ENCODE data around the gene TSPAN18. TPM values are rescaled to one million over a fixed set of nuclear protein-coding genes. Genes with fewer than 3 reads are reported as not detected.
A peak's percentile ranks its signal among the peaks of the same experiment; 100 is the strongest.

The TSPAN18 gene
- total and polyA plus RNA-seq, 2 experiments from 2014 or later = 0.20 to 0.54 TPM

DNA sequence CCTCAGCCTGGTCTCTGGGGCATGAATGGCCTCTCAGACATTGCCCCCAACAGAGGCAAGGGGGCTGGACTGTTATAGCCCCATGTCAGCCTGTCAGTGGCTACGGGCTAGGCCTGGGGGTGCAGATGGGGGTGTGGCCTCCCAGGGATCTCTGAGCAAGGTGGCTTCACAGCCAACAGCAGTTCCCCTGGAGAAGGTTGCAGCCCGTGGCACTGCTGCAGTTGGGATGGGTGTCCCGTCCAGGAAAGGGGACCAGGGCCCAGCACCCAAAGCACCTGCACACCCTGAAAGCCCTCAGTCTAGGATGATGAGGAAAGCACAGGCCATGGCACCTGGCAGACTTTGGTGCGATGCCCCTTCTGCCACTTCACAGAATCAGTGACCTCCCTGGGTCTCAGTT, 122.7 kb downstream of the TSPAN18 start:
- peaks cover 1% of the 10 kb centered on the region; the same call in 1 of the 2 replicates for H3K4me1 ChIP-seq (ENCODE audit: insufficient read depth)
- H3K27me3 ChIP-seq (replicated peaks; ENCODE audit: insufficient read depth) = no peaks in the 10 kb centered on the region
- H3K9me3 ChIP-seq (ENCODE audit: low read depth) = no peaks in the 10 kb centered on the region
- H3K9me2 ChIP-seq (ENCODE audit: insufficient read depth) = no peaks in the 10 kb centered on the region
- 46 to 66% methylated on average over 3 to 4 of the region's 4 CpGs for WGBS, 2 experiments (ENCODE audit: low coverage in 1 of 2, low lambda C conversion rate in 2 of 2, missing lambda C conversion rate in 2 of 2)
- no peak for DNase-seq
- TF ChIP-seq EZH2 (IDR thresholded peaks at IDR 0.05; ENCODE audit: insufficient read depth, poor library complexity, severe bottlenecking) (no peak), EZH2phosphoT487 (IDR thresholded peaks at IDR 0.05; ENCODE audit: insufficient read depth, low read depth) (no peak)
- in situ Hi-C loops (cut with MboI) = no loop called here
- H3K27ac ChIP-seq = no peak overlapping the region
- H3F3A ChIP-seq (ENCODE audit: insufficient read depth) = peaks cover 7% of the 10 kb centered on the region; the same call in 1 of the 2 replicates
- H3K4me3 ChIP-seq = no peak overlapping the region
- no peaks in the 10 kb centered on the region for H3K79me2 ChIP-seq (ENCODE audit: insufficient read depth)
- no peak overlapping the region for H2AFZ ChIP-seq
- H4K20me1 ChIP-seq (ENCODE audit: insufficient read depth) = no peaks in the 10 kb centered on the region
- H3K36me3 ChIP-seq (ENCODE audit: low read depth) = no peaks in the 10 kb centered on the region
- no peak overlapping the region for H3K9ac ChIP-seq
- no peak overlapping the region for H3K4me2 ChIP-seq (ENCODE audit: unreplicated experiment)

DNA sequence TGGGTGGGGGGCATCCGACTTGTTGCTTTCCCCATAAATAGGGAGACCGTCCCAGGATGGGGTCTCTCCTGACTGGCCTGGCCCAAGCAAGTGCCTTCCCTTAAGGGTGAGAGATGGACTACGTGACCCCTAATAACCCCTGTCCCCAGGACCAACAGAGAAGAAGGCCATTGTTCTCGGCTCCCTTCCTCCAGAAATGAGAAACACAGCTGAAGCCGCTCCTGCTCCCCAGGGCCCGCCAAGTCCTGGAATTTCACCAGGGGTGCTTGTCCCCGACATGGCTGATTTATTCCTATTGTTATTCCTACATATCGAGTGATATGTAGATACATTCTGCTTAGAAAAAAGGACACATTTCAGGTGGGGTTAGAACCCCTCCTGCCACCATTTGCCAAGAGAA, 123.2 kb downstream of the TSPAN18 start:
- in situ Hi-C loops (cut with MboI) = no loop called here
- TF ChIP-seq EZH2phosphoT487 (IDR thresholded peaks at IDR 0.05; ENCODE audit: insufficient read depth, low read depth) (no peak), EZH2 (IDR thresholded peaks at IDR 0.05; ENCODE audit: insufficient read depth, poor library complexity, severe bottlenecking) (no peak)
- WGBS, 2 experiments (ENCODE audit: low coverage in 1 of 2, low lambda C conversion rate in 2 of 2, missing lambda C conversion rate in 2 of 2) = 75 to 76% methylated on average over 8 of the region's 8 CpGs

DNA sequence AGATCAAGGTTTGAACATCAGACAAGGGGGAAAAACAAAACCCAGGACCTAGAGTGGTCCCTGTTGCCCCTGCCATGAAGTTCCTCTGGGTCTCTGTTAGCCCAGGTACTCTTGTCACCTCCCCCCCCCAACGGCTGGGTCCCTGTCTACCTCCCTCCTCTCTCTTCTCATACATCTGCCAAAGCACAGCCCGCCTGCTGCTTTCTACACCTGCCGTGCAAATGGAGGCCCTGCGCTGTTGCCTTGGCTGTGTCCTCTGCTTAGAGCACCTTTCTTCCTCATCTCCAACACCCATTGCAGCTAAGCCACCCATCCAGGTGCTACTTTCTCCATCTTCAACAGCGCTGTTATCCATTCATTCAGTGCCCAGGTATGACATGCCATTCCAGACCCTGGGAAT, 124.7 kb downstream of the TSPAN18 start:
- H3K9me3 ChIP-seq (ENCODE audit: low read depth) = no peaks in the 10 kb centered on the region
- no peak for DNase-seq
- H3K27me3 ChIP-seq (replicated peaks; ENCODE audit: insufficient read depth) = no peaks in the 10 kb centered on the region
- H3K4me3 ChIP-seq = no peak overlapping the region
- H4K20me1 ChIP-seq (ENCODE audit: insufficient read depth) = no peaks in the 10 kb centered on the region
- H3K36me3 ChIP-seq (ENCODE audit: low read depth) = no peaks in the 10 kb centered on the region
- no peak overlapping the region for H3K4me2 ChIP-seq (ENCODE audit: unreplicated experiment)
- no peaks in the 10 kb centered on the region for H3K9me2 ChIP-seq (ENCODE audit: insufficient read depth)
- peaks cover 12% of the 10 kb centered on the region for H3K4me1 ChIP-seq (ENCODE audit: insufficient read depth)
- H3F3A ChIP-seq (ENCODE audit: insufficient read depth) = peaks cover 17% of the 10 kb centered on the region
- WGBS, 2 experiments (ENCODE audit: low coverage in 1 of 2, low lambda C conversion rate in 2 of 2, missing lambda C conversion rate in 2 of 2) = 84 to 98% methylated on average over 4 to 5 of the region's 5 CpGs
- no peak overlapping the region for H2AFZ ChIP-seq
- TF ChIP-seq EZH2 (IDR thresholded peaks at IDR 0.05; ENCODE audit: insufficient read depth, poor library complexity, severe bottlenecking) (no peak), EZH2phosphoT487 (IDR thresholded peaks at IDR 0.05; ENCODE audit: insufficient read depth, low read depth) (no peak)
- H3K79me2 ChIP-seq (ENCODE audit: insufficient read depth) = no peaks in the 10 kb centered on the region
- in situ Hi-C loops (cut with MboI) = no loop called here
- H3K9ac ChIP-seq = no peak overlapping the region
- no peak overlapping the region for H3K27ac ChIP-seq

More for the DNA sequence above, 123.2 kb downstream of the TSPAN18 start:
- H3K27me3 ChIP-seq (replicated peaks; ENCODE audit: insufficient read depth) = no peaks in the 10 kb centered on the region
- no peaks in the 10 kb centered on the region for H3K79me2 ChIP-seq (ENCODE audit: insufficient read depth)
- no peak overlapping the region for H3K27ac ChIP-seq
- no peaks in the 10 kb centered on the region for H3K36me3 ChIP-seq (ENCODE audit: low read depth)
- H2AFZ ChIP-seq = no peak overlapping the region
- H4K20me1 ChIP-seq (ENCODE audit: insufficient read depth) = no peaks in the 10 kb centered on the region
- no peak for DNase-seq
- H3K9me2 ChIP-seq (ENCODE audit: insufficient read depth) = no peaks in the 10 kb centered on the region
- no peak overlapping the region for H3K4me3 ChIP-seq
- H3K9me3 ChIP-seq (ENCODE audit: low read depth) = no peaks in the 10 kb centered on the region
- peaks cover 6% of the 10 kb centered on the region for H3K4me1 ChIP-seq (ENCODE audit: insufficient read depth)
- H3K4me2 ChIP-seq (ENCODE audit: unreplicated experiment) = no peak overlapping the region
- no peak overlapping the region for H3K9ac ChIP-seq
- peaks cover 12% of the 10 kb centered on the region for H3F3A ChIP-seq (ENCODE audit: insufficient read depth)

DNA sequence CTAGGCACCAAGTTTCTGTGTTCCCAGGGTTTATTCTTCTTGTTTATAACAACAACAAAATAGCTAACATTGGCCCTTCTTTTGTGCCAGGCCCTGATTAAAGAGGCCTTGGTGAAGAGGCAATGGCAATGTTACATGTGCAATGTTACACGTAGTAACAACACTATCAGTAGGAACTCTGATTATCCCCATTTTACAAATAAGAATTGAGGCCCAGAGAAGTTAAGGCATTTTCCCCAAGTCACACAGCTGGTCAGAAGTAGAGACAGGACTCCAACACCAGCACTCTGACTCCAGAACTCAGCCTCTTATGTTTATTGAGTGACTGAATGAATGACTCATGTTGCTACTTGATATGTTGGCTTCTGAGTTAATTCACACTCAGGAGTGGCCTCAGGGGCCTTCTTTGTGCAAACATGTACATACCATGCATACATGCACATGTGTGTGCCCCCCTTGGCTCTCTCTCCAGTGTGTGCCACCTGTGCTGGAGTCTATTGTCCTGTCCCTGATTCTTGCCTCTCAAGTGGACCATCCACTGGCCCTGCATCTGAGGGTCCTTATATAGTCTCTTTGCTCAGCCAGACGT, 125.5 kb downstream of the TSPAN18 start:
- Histone ChIP-seq H3K4me3 (no peak overlapping the region), H3F3A (ENCODE audit: insufficient read depth) (peaks cover 17% of the 10 kb centered on the region), H3K79me2 (ENCODE audit: insufficient read depth) (no peaks in the 10 kb centered on the region), H3K36me3 (ENCODE audit: low read depth) (no peaks in the 10 kb centered on the region), H4K20me1 (ENCODE audit: insufficient read depth) (no peaks in the 10 kb centered on the region), H3K9ac (no peak overlapping the region), H3K27ac (no peak overlapping the region), H3K27me3 (replicated peaks; ENCODE audit: insufficient read depth) (no peaks in the 10 kb centered on the region), H3K4me1 (ENCODE audit: insufficient read depth) (peaks cover 12% of the 10 kb centered on the region), H3K9me3 (ENCODE audit: low read depth) (no peaks in the 10 kb centered on the region), H3K9me2 (ENCODE audit: insufficient read depth) (no peaks in the 10 kb centered on the region), H2AFZ (no peak overlapping the region), H3K4me2 (ENCODE audit: unreplicated experiment) (no peak overlapping the region)
- DNase-seq = peak; percentile 52
- in situ Hi-C loops (cut with MboI) = no loop called here
- no peak for TF ChIP-seq EZH2 (IDR thresholded peaks at IDR 0.05; ENCODE audit: insufficient read depth, poor library complexity, severe bottlenecking)
- no peak for TF ChIP-seq EZH2phosphoT487 (IDR thresholded peaks at IDR 0.05; ENCODE audit: insufficient read depth, low read depth)
- WGBS, 2 experiments (ENCODE audit: low coverage in 1 of 2, low lambda C conversion rate in 2 of 2, missing lambda C conversion rate in 2 of 2) = 84 to 86% methylated on average over 2 of the region's 2 CpGs

All from GM23248 (cell line).